Effector memory CD4-positive, alpha-beta T cell (primary cell): ENCODE data around the gene TRABD2B.

Experiments used
- DNase-seq, 3 donors: peaks; one replicate each; pipeline ENCODE4 v3.0.0-alpha.2; 2020
- H3K27ac ChIP-seq: 2 replicates; pipeline ENCODE4 v1.7.0; 2013; ENCODE audit warnings: mild to moderate bottlenecking, low read length, moderate library complexity; ENCODE audit not compliant: insufficient read depth, poor library complexity, severe bottlenecking
- H3K27me3 ChIP-seq: replicated peaks from 2 replicates; pipeline ENCODE4 v1.7.0; 2013; ENCODE audit warnings: mild to moderate bottlenecking, low read length; ENCODE audit not compliant: insufficient read depth, control insufficient read depth, poor library complexity, severe bottlenecking
- H3K36me3 ChIP-seq: 2 replicates; pipeline ENCODE4 v1.7.0; 2013; ENCODE audit warnings: mild to moderate bottlenecking, low read length, moderate library complexity; ENCODE audit not compliant: control insufficient read depth, insufficient read depth
- H3K4me1 ChIP-seq: 2 replicates; pipeline ENCODE4 v1.7.0; 2013; ENCODE audit warnings: low read length, mild to moderate bottlenecking; ENCODE audit not compliant: control insufficient read depth, insufficient read depth, poor library complexity, severe bottlenecking
- H3K4me3 ChIP-seq: 2 replicates; pipeline ENCODE4 v1.7.0; 2013; ENCODE audit warnings: low read length, low read depth, mild to moderate bottlenecking; ENCODE audit not compliant: insufficient read depth, poor library complexity, severe bottlenecking
- H3K9me3 ChIP-seq: 2 replicates; pipeline ENCODE4 v1.7.0; 2013; ENCODE audit warnings: mild to moderate bottlenecking, low read length, moderate library complexity; ENCODE audit not compliant: control insufficient read depth

Gene TRABD2B

DNA sequence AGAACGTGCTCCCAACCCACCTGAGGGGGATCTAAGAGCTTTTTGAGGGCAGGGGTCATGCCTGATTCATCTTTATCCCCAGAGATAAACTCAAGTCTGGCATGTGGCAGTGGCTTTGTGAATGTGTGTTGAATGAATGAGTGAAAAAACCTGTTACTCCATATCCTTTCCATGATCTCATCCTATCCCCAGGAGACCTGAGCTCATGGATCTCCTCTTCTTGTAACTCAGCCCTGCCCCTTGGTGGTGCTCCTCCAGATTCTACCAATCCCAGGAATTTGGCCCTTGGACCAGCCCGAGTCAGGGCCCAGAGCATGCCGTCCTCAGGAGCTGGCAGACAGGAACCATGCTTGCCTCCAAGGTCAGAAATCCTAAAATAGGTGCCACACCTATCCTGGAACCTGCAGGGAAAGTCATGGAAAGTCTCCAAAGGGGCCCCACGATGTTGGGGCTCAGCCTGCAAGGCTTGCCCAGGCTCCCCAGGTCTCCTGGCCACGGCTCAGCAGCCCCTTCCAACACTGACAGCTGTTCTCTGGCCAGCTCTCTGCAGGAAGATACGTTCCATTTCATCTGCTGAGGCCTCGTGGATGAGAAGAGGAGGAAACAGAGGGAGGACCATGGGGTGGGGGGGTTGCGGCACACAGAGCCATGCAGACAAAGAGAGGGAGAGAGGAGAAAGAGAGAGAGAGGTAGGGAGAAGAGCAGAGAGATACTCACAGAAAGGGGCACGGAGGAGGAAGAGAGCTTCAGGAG lies 214.6 kb downstream of the TRABD2B start:
- H3K27ac ChIP-seq: no peak overlapping the region
- no peaks in the 10 kb centered on the region for H3K36me3 ChIP-seq
- H3K9me3 ChIP-seq: no peaks in the 10 kb centered on the region
- no peak overlapping the region for H3K4me3 ChIP-seq
- no peak for DNase-seq
- H3K4me1 ChIP-seq: no peaks in the 10 kb centered on the region
- H3K27me3 ChIP-seq: peaks cover 3% of the 10 kb centered on the region

DNA sequence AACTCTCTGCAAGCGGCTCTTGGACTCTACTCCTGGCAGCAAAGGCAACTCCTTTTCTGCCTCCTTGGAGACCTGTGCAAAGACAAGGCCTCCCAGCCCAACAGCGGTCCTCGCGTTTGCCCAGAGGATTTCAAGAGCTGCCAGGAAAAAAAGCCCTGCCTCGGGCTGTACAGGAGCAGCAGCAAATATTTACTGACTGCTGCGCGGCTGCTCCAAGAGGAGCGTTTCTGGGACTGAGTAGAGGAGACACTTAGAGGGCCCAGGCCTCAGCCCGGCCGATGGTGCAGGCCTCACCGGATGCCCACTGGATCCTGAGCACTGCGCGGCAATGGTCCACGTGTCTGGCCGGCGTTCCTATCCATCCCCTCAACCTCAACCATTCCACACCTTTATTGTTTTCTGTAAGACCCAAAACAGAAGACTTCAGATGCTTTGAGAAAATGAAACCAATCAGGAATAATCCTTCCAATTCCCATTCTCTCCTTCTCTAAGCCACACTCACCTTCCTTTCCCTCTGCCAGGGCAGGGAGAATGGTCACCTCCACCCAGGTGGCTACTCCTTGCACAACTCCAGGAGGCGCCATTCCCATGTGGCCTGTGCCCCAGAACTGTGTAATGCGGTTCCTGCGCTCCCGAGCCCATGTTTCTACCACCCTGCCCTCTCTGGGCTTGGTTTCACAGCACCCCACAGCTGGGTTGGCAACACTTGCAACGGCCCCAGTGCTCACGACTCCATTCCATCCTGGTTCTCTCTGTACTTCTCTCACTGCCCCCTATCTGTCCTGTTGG lies 215.8 kb downstream of the TRABD2B start:
- no peaks in the 10 kb centered on the region for H3K4me1 ChIP-seq
- H3K4me3 ChIP-seq: no peak overlapping the region
- peaks cover 3% of the 10 kb centered on the region for H3K27me3 ChIP-seq
- H3K36me3 ChIP-seq: no peaks in the 10 kb centered on the region
- no peak for DNase-seq
- H3K9me3 ChIP-seq: no peaks in the 10 kb centered on the region
- H3K27ac ChIP-seq: no peak overlapping the region

DNA sequence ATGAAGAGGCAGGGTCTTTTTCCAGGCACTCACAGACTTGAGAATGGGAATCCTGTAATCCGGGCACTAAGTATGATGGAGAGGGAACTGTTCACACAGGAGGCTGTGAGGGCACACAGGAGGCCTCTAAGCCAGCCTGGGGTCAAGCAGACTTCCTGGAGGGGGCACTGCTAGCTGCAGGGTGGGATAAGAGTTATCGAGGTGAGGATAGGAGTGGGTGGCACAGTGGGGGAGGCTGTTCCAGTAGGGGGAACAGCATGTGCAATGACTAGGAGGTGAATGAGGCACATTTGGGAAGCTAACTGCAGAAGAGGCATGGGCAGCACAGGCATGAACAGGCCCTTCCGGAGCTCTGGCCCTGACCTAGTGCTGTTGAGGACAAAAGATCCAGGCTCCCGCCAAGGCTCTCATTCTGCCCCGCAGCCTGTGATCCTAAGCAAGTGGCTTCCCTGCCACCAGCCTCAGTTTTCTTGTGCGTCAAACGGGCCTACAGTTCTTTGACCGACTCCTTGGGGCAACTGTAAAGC lies 216.7 kb downstream of the TRABD2B start:
- Histone ChIP-seq H3K4me1 (no peaks in the 10 kb centered on the region), H3K9me3 (no peaks in the 10 kb centered on the region), H3K36me3 (no peaks in the 10 kb centered on the region), H3K4me3 (no peak overlapping the region), H3K27ac (no peak overlapping the region), H3K27me3 (peaks cover 3% of the 10 kb centered on the region)
- DNase-seq: no peak

DNA sequence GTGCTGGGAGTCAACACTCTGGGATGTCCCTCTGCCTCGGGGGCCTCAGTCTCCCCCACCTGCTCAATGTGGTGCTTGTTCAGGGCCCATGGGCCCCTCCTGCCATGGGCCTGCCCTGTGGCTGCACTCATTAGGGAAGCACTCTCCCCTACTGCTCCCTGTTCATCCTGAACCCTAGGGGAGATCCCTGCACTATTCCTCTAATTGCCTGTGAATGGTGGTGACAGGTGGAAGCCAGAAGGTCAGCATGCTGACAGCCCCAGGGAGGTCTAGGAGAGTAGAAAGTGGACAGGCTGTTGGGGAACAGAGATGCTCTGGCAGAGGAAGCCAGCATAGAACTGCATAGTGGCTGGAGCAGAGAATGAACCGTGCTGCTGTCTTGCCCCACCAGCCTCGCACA lies 217.6 kb downstream of the TRABD2B start:
- no peaks in the 10 kb centered on the region for H3K36me3 ChIP-seq
- H3K4me3 ChIP-seq: no peak overlapping the region
- no peak for DNase-seq
- H3K4me1 ChIP-seq: no peaks in the 10 kb centered on the region
- peaks cover 3% of the 10 kb centered on the region for H3K27me3 ChIP-seq
- no peak overlapping the region for H3K27ac ChIP-seq
- H3K9me3 ChIP-seq: no peaks in the 10 kb centered on the region

DNA sequence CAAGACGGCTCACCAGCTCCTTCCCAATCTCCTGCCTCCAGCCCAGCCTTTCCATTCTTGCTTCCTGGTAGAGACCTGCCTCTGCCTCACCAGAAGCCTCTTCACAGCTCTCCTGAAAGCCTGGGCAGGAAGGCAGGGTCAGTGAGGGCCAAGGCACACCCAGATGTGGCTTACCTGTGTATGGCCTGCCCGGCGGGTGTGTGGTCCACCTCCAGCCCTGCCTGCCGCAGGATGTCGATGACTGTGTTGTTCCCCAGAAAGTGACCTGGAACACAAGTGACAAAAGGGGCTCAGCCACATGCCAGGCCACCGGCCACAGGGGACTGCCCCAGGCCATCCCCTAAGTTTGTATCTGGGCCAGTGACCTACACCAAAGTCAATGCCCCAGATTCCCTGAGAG lies 218.9 kb downstream of the TRABD2B start:
- Histone ChIP-seq H3K36me3 (no peaks in the 10 kb centered on the region), H3K27ac (no peak overlapping the region), H3K4me1 (no peaks in the 10 kb centered on the region), H3K4me3 (no peak overlapping the region), H3K27me3 (peaks cover 3% of the 10 kb centered on the region), H3K9me3 (no peaks in the 10 kb centered on the region)
- DNase-seq: no peak

DNA sequence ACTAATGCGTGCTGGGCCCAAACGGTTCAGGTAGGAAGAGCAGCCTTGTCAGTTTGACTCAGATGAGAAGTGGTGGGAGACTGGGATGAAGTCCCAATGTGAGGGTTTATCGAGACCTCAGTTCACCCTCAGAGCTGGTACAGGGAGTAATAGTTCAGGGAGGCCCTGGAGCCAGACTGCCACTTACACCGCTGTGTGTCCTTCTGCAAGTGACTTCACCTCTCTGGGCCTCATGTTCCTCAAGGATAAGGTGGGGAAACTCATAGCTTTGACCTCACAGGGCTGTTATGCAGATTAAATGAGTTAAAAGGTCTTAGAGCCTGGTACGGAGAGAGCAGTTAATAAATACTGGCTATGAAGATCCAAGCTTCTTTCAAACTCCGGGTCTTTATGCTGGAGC lies 219.9 kb downstream of the TRABD2B start:
- Histone ChIP-seq H3K4me3 (no peak overlapping the region), H3K4me1 (no peaks in the 10 kb centered on the region), H3K36me3 (no peaks in the 10 kb centered on the region), H3K9me3 (no peaks in the 10 kb centered on the region), H3K27ac (no peak overlapping the region), H3K27me3 (no peaks in the 10 kb centered on the region)
- no peak for DNase-seq

DNA sequence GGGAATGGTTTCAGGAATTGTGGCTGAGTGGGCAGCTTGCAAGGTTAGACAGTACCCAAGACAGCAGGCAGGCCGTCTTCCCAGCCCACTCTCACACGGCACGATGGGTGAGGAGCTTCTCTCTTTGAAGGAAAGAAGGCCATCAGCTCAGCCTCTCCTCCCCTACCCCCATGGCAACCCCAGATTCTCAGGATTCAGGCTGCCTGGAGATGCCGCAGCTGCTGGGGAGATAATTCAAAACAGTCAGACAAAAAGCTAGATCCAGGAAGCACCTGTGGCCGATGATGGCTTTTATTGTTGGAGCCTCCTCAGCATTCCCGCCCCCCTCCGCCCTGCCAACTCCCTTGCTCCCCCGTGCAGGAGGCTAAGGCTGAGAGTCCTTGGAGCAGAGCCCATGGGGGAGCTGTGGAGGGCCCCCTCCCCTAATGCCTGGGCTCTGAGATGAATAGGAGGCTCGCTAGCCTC lies 220.5 kb downstream of the TRABD2B start:
- no peaks in the 10 kb centered on the region for H3K4me1 ChIP-seq
- DNase-seq: no peak

DNA sequence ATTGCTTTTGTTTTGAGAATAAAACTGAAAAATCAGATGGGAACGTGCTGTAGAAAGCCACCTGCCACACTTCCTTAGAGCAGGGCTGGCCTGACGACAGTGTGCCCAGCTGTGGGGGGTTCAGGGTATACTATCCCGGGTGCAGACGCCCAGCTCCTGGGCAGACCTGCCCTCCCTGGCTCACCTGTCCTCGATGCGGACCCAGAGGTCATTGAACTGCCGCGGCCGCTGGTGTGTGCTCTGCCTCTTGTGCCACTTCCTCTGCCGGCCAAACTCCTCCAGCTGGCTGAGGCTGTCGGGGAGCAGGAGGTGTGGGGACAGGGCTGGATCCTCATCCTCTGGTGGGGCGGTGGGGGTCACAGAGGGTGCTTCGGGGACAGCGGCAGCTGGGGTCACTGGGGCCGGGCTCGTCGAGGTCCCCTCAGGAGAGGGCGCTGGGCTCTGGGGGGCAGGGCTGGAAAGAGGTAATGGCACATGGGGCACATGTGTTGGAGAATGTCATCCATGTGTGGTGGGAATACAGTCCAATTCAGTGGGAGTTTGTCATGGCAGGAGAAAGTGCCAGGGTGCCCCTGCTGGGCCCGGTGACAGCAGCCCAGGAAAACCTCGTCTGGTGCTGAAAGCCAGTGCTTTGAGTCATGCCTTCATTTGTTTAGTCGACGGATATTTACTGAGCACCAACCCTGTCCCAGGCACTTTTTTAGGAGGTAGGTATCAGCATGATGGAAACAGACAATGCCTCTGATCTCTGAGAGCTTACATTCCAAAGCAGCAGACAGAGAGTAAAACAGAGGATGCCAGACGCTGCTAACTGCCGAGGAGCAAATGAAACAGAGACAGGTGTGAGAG lies 222.0 kb downstream of the TRABD2B start:
- no peaks in the 10 kb centered on the region for H3K4me1 ChIP-seq
- no peak for DNase-seq
- H3K9me3 ChIP-seq: no peaks in the 10 kb centered on the region
- H3K4me3 ChIP-seq: no peak overlapping the region
- no peaks in the 10 kb centered on the region for H3K27me3 ChIP-seq
- H3K27ac ChIP-seq: no peak overlapping the region
- no peaks in the 10 kb centered on the region for H3K36me3 ChIP-seq

More for the DNA sequence above, 220.5 kb downstream of the TRABD2B start:
- H3K4me3 ChIP-seq: no peak overlapping the region
- no peaks in the 10 kb centered on the region for H3K9me3 ChIP-seq
- H3K27ac ChIP-seq: no peak overlapping the region
- H3K27me3 ChIP-seq: no peaks in the 10 kb centered on the region
- no peaks in the 10 kb centered on the region for H3K36me3 ChIP-seq

DNA sequence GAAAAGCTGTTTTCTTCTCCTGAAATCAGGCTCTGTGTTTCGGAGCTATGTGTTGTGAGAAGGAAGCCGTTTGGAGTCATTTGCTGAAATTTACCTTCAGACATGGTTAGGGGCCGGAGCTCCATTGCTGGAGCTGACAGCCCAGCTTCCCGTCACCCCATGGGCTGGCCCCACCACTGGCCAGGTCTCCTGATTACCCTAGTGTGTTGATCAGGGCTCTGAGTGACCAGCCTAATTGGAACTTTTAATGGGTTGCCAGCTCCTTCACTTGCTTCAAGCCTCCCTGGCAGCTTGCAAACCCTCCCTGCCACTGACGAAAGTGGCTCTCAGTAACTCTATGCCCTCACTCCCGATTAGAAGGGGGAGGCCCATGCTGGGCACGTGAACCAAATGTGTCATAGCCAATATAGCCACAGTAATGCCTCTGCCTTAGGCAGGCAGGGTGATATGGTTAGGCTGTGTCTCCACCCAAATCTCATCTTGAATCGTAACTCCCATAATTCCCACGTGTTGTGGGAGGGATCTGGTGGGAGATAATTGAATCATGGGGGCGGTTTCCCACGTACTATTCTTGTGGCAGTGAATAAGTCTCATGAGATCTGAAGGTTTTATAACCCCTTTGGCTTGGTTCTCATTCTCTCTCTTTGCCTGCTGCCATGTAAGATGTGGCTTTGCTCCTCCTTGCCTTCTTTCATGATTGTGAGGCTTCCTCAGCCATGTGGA lies 224.1 kb downstream of the TRABD2B start:
- H3K36me3 ChIP-seq: no peaks in the 10 kb centered on the region
- H3K27me3 ChIP-seq: no peaks in the 10 kb centered on the region

More for the DNA sequence above, 224.1 kb downstream of the TRABD2B start:
- Histone ChIP-seq H3K27ac (no peak overlapping the region), H3K9me3 (no peaks in the 10 kb centered on the region), H3K4me3 (no peak overlapping the region), H3K4me1 (no peaks in the 10 kb centered on the region)
- no peak for DNase-seq
